HG03280 (cell line): ENCODE results near the gene CAMTA1.
"Not testable (repeated sequence)": the region's sequence is repeated elsewhere in the genome, so short reads cannot be mapped to it uniquely, and the experiment has no call there.

Experiments used
- ATAC-seq: cut with Tn5 transposase; IDR thresholded peaks from one replicate; pipeline ENCODE4 v1.9.1; 2021; ENCODE audit warnings: mild to moderate bottlenecking, moderate library complexity; ENCODE audit not compliant: unreplicated experiment

The CAMTA1 gene

DNA sequence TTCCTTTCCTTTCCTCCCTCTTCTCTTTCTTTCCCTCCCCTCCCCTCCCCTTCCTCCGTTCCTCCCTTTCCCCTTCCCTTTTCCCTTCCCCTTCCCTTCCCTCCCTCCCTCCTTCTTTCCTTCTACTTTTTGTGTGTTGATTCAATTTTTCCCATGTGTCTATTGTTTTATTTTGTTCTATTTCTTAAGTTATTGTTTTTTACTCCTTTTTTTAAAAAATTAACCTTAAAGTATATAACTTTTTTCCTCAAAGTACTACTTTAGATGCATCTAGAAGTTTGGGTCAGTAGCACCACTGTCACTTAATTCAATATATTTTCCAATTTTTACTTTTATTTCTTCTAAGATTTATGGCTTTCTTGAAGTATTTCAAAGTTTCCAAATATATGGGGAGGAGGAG lies 537.7 kb downstream of the CAMTA1 start:
- ATAC-seq: no peak

DNA sequence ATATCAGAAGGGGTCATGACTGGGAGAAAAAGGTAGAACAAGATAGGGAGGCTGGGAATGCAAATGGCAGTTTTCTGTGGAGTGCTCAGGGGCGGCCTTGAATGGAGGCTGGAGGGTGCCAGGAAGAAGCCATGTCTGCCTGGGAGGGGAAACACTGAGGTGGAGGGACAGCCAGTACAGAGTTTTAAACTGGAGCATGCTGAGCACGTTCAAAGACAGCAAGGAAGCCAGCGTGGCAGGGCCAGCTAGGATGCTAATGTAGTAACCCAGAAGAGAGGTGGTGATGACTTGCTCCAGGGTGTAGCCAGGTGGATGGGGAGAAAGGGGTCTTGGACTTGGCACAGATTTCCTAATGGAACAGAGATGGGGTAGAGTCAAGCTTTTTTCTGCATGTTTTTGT lies 540.0 kb downstream of the CAMTA1 start:
- ATAC-seq: no peak

DNA sequence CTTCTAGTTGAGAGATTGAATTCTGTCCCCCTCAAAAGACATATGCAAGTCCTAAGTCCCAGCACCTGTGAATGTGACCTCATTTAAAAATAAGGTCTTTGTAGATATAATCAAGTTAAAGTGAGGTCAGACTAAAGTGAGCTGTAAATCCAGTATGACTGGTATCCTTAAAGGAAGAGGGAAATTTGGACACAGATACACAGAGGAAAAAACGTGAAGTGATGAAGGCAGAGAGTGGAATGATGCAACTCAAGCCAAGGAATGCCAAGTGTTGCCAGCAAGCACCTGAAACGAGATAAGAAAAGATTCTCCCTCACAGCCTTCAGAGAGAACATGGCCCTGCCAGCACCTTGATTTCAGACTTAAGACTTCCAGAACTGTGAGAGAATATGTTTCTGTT lies 541.1 kb downstream of the CAMTA1 start:
- ATAC-seq: no peak

DNA sequence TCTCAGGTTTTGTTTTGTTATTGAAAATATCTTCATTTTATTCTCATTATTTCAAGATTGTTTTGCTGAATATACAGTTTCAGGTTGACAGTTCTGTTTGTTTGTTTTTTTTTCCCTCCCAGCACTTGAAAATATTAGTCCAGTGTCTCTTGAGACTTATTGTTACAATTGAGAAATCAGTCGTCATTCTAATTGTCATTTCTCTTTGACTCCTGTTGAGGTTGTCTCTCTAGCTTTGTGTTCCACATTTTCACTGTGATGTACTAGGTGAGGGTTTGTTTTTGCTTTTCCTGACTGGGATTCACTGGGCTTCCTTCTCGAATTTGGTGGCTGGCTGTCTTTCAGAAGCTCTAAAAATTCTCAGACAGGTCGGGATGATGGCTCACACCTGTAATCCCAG lies 542.6 kb downstream of the CAMTA1 start:
- ATAC-seq: no peak

DNA sequence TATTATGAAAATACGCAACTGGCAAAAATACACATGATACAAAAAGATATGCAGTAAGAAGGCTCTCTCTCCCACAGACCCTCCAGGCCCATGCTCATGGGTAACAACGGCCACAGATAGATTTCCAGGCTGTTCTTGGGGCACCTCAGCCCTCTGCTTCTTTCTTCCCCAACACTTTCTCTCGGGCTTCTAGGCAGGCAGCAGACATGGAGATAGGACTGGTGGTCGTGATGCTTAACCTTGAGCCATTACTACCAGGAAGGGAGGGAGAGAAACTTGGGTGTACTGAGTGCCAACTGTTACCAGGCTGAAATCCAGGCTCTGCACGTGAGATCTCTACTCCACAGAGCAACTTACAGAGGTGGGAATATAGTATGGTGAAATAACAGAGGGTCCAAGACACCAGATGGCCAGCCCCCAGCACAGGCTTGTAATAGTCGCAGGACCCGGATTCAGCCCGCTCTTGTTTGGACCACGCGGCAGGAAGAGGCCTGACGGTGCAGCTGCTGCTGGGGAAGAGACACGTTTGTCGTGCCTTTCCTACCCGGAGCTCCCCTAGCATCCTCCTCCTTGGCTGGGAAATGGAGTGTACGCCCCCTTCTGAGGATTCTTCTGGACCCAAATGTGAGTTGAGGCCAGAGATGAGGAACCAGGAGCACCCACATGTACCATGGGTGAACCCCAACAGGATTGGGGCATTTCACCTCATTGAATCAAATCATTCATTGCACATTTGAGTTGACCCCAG lies 544.8 kb downstream of the CAMTA1 start:
- no peak for ATAC-seq

DNA sequence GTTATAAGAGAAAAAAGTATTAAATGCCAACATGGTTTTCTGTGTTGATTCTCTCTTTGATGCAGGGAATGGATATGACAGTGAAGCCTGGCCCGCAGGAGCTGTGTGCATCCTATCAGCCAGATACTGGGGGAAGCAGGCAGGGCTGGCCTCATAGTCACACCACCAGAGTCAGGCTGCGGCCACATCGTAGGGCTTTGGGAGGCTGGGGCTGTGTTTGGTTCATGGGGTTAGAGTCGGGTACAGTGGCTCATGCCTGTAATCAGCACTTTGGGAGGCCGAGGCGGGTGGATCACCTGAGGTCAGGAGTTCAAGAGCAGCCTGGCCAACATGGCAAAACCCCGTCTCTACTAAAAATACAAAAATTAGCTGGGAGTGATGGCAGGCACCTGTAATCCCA lies 545.5 kb downstream of the CAMTA1 start:
- ATAC-seq: not testable (repeated sequence)

DNA sequence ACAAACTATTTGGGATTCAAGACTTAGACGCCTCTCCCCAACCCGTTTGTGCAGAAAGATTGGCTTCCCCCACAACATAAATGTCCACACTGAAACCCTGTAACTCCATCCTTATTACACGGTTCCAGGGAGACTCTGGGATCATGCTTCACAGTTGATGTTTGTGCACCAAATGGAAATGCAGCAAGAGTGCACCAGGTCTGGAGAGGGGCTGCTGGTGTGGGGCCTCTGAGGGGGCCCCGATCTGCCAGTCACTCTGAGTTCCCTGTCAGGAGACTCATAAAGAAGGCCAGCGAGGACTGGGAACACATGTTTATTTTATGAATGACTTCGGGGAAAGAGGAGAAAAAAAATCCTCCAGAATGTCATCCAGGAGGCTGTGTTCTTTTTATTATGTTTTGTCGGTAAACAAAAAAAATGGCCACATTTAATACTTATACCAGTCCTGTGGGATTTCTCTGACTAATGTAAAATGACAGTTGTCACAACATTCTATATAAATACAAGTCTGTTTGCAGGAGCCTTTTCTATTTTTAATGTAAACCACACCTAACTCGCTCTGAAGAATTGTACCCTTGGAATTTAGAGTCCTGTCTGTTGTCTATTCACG lies 546.8 kb downstream of the CAMTA1 start:
- no peak for ATAC-seq

DNA sequence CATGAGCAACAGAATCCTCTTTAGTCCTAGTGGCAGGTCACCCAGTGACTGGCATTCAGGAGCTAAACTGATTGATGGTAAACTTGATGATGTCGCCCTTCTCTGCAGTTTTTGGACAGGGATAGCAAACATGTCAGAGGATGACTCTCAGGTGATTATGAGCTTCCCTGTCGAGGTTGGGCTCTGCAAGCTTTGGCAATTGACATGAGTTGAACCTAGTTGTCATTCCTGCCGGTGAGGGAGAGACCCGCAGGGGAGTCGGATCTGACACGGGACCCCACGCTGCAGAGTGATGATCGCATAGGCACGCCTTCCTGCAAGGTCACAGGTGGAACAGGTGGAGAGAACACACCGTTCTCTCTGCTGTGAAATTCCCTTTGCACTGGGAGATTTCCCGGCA lies 547.8 kb downstream of the CAMTA1 start:
- ATAC-seq: no peak

DNA sequence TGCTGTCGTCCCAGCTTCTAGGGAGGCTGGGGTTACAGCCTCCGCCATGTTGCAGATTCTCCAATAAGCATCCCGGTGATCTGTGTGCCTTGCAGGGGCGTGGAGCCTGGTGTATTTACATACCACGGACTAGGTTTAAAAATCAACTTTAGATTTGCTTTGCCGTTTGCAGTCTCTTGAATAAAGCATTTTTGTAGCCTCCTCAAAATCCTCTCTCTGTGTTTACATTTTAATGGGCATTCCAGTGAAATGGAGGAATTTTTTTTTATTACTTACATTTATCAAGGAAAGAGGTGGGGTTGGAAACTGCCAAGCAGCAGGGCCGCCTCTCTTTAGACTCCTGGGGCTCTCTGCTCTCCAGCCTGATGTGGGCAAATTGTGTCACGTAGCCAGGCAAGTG lies 548.4 kb downstream of the CAMTA1 start:
- no peak for ATAC-seq

DNA sequence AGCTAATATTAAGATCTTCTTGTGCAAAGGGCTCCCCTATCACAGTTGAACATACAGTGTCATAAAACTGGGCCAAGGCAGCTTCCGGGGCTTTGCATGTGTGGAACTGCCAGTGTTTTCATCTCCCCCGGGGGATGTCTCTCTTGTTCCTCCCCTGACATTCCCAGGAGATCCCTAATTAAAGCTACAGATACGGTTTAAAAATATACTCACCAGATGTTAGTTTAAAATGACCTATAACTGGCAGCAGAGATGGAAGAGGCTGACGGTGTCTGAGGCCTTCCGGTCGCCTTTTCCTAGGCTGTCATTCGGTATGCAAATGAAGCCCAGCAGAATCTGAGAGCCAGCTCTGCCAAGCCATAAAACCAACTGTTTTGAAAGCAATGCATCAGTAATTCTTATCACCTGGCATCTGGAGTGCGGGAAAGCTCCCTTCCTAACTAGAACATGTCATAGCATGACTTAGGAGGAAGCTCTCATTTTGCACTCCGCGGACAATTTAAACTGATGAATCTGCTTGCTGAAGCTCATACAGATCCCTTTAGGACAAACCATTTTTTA lies 549.3 kb downstream of the CAMTA1 start:
- no peak for ATAC-seq

DNA sequence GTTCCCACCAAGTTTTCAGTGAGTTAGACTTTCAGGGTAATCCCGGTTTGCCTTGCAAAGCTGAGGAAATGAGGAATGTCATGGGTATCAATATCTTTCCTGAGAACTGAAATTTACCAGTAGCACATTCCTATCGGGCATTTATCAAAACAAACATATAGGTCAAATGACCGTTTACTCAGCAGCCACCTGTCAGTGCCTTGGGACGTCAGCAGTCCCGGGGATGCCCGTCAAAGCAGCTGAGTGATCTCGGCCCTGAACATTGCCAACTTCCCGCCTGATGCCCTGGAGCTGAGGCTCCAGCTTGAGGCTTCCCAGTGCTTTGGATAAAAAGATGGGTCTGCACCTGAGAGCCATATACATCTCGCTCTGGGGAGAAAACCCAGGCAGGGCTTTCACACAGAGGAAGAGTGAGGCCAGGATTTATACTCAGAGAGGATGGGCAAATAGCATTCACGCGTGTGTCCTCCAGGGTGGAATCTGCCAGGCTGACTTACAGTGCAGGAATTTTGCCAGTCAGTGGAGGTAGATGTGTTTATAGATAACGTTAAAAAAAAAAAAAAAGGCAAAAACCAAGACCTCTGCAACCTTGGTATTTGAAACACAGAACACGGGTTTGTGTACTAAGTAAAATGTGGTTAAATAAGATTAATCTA lies 550.1 kb downstream of the CAMTA1 start:
- ATAC-seq: no peak

DNA sequence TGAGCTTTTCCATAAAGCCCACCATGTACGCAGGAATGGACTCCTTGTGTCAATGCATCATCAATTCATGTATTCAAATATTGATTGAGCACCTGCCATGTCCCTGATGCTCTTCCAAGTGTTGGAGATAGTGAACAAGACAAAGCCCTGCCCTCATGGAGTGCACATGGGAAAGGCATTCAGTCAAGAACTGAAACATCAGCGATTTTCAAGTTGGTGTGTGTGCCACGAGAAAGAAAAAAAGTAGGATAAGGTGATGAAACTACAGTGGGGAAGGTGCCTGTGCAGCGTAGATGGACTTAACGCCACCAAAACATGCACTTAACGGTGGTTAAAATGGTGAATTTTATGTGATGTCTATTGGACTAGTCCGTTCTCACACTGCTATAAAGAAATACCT lies 553.2 kb downstream of the CAMTA1 start:
- no peak for ATAC-seq

DNA sequence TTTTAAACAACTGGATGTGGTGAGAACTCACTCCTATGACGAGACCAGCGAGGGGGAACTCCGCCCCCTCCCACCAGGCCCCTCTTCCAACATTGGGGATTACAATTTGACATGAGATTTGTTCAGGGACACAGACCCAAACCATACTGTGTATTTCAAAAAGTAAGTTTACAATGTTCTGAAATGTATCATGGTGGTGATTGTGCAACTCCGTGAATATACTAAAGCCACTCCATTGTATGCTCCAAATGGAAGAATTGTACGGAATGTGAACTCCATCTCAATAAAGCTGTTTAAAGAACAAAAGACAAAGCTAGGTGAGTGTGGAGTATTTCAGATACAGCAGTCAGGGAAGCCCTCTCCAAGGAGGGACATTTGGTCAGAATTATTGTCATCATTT lies 553.8 kb downstream of the CAMTA1 start:
- ATAC-seq: no peak

DNA sequence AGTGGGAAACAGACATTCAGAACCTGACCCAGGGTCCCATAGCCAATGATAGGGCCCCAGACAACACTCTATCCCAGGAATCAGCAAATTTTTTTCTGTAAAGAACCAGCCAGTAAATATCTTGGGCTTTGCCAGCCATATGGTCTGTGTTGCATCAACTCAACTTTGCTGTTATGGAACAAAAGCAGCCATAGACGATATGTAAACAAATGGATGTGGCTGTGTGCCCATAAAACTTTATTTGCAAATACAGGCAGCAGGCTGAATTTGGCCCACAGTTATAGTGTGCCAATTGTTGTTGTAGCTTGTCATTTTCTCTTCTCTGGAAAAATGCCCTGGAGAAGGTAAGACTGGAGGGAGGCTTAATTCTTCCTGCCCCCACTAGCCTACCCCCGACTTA lies 554.7 kb downstream of the CAMTA1 start:
- no peak for ATAC-seq

DNA sequence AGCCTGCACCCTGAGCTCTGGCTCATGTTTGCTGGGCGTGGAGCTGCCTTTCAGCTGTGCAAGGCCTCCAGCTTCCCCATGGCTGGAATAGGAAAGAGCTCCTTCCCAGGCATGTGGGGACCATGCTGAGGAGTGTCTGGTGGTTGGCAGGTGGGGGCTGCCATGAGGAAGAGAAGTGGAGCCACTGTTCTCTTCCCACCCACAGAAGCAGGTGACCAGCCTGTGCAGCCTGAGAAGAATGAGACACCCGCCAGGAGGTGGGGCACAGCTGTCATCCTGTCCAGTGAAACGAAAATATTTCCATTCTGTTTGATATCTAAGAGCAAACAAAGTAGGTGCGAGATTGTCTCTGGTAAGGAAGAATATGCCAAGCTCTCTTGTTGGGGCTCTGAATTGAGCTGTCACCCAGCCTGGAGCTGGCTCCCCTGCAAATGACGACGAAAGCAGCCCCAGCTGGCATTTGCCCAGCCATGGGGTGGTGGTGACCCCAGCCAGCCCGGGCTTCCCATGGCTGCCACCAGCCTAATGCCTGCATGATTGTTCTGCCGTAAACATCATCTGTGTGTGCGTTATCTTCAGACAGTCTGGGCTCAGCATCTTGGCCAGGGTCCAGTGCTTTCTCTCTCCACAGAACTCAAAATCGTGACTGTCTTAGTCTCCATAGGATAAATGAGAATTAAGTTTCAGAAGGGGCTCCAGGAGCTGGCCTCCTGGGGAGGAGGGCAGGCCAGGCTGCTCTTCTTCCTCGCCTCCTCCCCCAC lies 556.1 kb downstream of the CAMTA1 start:
- no peak for ATAC-seq

DNA sequence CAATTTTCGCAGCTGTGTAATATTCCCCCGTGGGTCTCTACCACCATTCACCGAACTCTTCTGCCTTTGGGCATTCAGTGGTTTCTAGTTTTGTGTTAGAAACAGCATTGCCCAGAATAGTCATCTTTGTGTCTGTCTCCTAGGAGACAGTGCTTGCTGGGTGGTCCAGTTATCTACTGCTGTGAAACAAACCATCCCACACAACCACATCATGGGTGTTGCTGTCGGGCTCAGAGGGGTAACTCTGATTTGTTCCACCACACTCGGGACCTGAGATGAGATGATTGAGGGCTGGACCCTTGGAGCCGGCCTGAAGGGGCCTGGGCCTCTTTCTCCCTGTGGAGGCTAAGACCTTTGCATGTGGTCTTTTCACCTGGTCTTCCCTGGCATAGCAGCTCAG lies 558.6 kb downstream of the CAMTA1 start:
- no peak for ATAC-seq

DNA sequence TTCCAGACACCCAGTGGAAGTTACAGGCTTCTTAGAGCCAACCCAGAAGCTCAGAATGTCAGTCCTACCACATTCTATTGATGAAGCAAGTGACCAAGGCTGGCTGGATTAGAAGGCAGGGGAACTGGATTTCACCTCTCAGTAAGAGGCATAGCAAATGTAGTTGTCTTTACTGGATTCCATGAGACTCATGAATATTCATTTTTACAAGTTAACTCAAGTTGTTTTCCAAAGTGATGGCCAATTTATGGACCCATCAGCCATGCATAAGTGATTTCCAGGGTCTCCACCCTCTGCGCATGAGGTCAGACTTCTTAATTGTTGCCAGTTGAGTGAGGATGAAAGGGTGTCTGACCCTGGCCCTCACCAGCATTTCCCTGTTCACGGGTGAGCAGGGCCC lies 559.0 kb downstream of the CAMTA1 start:
- ATAC-seq: no peak

DNA sequence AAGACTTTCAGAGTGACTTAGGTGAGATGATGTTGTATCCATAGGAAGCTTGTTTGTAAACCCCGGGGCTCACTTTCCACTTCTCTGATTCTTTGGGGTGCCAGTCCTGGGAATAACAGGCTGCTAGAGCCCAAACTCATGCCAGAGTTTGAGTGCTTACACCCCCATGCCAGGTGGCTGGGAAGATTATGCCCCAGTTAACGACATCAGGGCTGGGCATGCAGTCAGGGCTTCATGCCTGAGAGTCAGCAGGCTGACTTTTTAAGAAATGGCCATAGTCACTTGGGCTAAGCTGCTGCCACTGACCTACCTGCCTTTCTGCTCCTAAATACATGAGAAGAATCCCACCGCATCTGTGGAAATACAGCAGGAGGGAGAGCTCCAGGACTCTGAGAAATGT lies 560.3 kb downstream of the CAMTA1 start:
- no peak for ATAC-seq

DNA sequence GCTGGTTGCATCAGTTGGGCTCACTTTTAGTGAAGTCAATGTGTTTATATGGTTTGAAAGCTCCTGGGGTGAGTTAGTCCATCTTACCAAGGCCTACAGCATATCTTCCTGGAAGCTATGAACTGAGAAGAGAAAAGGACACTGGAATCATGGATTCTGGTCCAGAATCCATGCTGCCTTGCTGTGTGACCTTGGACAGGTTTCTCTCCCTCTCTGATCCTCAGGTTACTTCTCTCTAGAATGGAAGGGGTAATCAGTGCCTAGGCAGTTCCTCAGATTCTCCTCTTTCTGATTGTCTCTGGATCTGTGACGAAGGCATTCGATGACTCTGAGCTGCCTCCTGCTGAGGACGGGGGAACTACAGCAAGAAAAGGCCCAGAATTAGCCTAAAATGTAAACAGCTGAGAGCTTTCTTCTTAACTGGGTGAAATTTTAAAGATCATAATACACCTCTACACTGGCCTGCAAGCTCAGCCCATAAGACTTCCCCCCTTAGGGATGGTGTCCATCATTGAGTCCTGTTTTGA lies 560.9 kb downstream of the CAMTA1 start:
- ATAC-seq: no peak

DNA sequence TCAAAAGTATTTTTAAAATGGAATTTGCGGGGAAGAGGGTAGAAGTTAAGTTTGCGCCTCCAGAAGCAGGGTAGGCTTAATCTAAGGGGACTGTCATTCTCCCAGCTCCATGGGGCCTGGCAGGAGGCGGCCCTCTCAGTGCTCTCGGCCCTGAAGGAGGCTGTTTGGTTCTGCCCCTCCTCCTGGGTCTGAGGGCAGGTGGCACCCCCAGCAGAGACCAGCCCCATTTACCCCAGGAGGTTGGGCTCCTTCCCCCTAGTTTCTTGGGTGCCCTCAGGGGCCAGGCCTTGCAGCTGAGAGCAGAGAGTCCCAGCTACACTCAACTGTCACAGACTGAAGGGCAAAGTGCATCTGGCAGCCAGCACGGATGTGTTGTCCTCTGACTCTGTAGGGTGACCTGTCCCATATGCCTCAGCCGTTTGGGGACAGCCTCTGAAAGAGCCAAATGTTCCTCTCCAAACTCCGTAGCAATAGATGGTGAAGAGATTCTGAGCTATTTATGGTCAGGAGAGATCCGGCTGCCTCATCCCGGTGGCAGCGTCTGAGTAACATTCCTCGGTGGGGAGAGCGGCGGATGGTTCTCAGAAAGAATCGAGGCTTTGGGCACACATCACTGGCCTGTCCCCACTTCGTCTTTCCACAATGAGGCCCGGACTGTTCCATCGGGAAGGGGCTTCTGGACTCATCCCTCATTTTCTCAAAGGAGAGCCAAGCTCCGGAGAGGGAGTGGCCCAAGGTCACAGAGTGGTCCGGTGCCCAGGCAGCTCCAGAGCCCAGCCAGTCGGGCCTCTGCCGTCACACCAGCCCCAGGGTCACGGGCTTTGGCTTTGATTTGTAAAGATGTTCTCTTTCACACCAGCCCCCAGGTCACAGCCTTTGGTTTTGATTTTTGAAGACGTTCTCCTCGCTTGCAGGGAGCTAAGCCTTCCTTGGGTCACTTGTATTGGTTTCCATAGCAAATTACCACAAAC lies 561.6 kb downstream of the CAMTA1 start:
- no peak for ATAC-seq
